K562 (cell line): Measurements from ENCODE around the gene SELENOF. TPM values are rescaled to one million over a fixed set of nuclear protein-coding genes. Genes with fewer than 3 reads are reported as not detected.

ENCODE experiments used
- ATAC-seq: fragments of 200-7000 bp; cut with Tn5 transposase; 3 replicates; pipeline ENCODE4 v1.9.1; 2020; ENCODE audit warnings: moderate library complexity
- BruUV-seq: library from RNA; stranded (reverse); fragments of 400-500 nt; replicated peaks from 2 replicates; lab custom pipeline; 2021; lab: Mats Ljungman, UMichigan
- CTCF ChIA-PET: fragments of 300-600 bp; formaldehyde crosslinking; extraction: SDS; loops from one replicate; lab custom pipeline; 2021; ENCODE audit warnings: low intra/inter-chr PET ratio; lab: Yijun Ruan, JAX
- POLR2A ChIA-PET: fragments of 300-600, 350-650 bp; sonication (Branson Sonifier 250); formaldehyde crosslinking; extraction: SDS; loops from one replicate; lab custom pipeline; 2021; ENCODE audit warnings: antibody characterized with exemption, inconsistent platforms; lab: Yijun Ruan, JAX
- DNase-seq, 4 experiments: peaks; one replicate each; pipeline versions ENCODE4 v3.0.0 to v3.0.0-alpha.2; 2011 to 2018; ENCODE audit warnings: low spot score in 3 of 4, mixed read lengths in 3 of 4; ENCODE audit errors: extremely low read depth in 1 of 4
- FAIRE-seq: peaks from 2 replicates; lab custom pipeline; 2011; peaks lifted over from hg19 to GRCh38; lab: Jason Lieb, UNC
- H2AFZ ChIP-seq: 2 replicates; pipeline ENCODE4 v1.6.0; 2011; ENCODE audit warnings: low read depth, low read length, control low read depth, inconsistent platforms
- H3K27ac ChIP-seq: fragments of 200-600 bp; 3 replicates; pipeline ENCODE4 v1.8.0; 2011; ENCODE audit warnings: low read depth, mild to moderate bottlenecking, control low read depth, inconsistent platforms, low read length, moderate library complexity, mixed read lengths; ENCODE audit errors: extremely low read depth
- H3K27me3 ChIP-seq, 2 experiments: fragments of 300-600 bp in 1 of 2; 2 replicates in 1 of 2; 3 replicates in 1 of 2; pipeline versions ENCODE4 v1.6.0 to v1.8.0; 2011; ENCODE audit warnings: inconsistent platforms in 2 of 2, low read length in 2 of 2, mild to moderate bottlenecking in 1 of 2, mixed read lengths in 1 of 2, moderate library complexity in 1 of 2; ENCODE audit not compliant: control insufficient read depth in 2 of 2, insufficient read depth in 2 of 2
- H3K36me3 ChIP-seq: fragments of 300-600 bp; 3 replicates; pipeline ENCODE4 v1.8.0; 2011; ENCODE audit warnings: mild to moderate bottlenecking, low read length, inconsistent platforms; ENCODE audit not compliant: control insufficient read depth, insufficient read depth
- H3K4me1 ChIP-seq, 2 experiments: fragments of 200-600 bp in 1 of 2; replicated peaks in 1 of 2; 2 replicates in 1 of 2; 3 replicates in 1 of 2; pipeline versions ENCODE4 v1.5.1 to v1.8.0; 2011; ENCODE audit warnings: inconsistent platforms in 2 of 2, low read length in 2 of 2, mild to moderate bottlenecking in 1 of 2, mixed read lengths in 1 of 2, moderate library complexity in 1 of 2; ENCODE audit not compliant: control insufficient read depth in 2 of 2, insufficient read depth in 2 of 2
- H3K4me2 ChIP-seq: 2 replicates; pipeline ENCODE4 v1.6.1; 2011; ENCODE audit warnings: low read length, control low read depth, inconsistent platforms, mixed read lengths; ENCODE audit not compliant: insufficient read depth
- H3K4me3 ChIP-seq: fragments of 200-600 bp; sonication (generic), shearing (Covaris generic); 2 replicates; pipeline ENCODE4 v1.5.1; 2016; ENCODE audit warnings: control low read depth, inconsistent platforms
- H3K79me2 ChIP-seq: fragments of 200-600 bp; 3 replicates; pipeline ENCODE4 v1.8.0; 2011; ENCODE audit warnings: low read length, inconsistent platforms; ENCODE audit not compliant: control insufficient read depth, insufficient read depth
- H3K9ac ChIP-seq, 2 experiments: 2 replicates each; pipeline versions ENCODE4 v1.6.0 to v1.6.1; 2011; ENCODE audit warnings: low read depth in 2 of 2, low read length in 2 of 2, control low read depth in 1 of 2, inconsistent platforms in 1 of 2, mild to moderate bottlenecking in 1 of 2, mixed read lengths in 1 of 2; ENCODE audit not compliant: insufficient read depth in 1 of 2
- H3K9me1 ChIP-seq: one replicate; pipeline ENCODE4 v1.6.0; 2011; ENCODE audit warnings: inconsistent platforms, mild to moderate bottlenecking, low read length, moderate library complexity; ENCODE audit not compliant: control insufficient read depth, insufficient read depth
- H3K9me3 ChIP-seq: replicated peaks from 2 replicates; pipeline ENCODE4 v1.5.1; 2011; ENCODE audit warnings: low read depth, low read length, inconsistent platforms; ENCODE audit not compliant: control insufficient read depth, insufficient read depth
- H4K20me1 ChIP-seq: replicated peaks from 2 replicates; pipeline ENCODE4 v1.6.1; 2011; ENCODE audit warnings: low read length, inconsistent platforms, mixed read lengths; ENCODE audit not compliant: control insufficient read depth, insufficient read depth
- HMBOX1 ChIP-seq: sonication (generic); IDR thresholded peaks from 2 replicates; pipeline ENCODE4 v1.6.1; 2016
- MITF ChIP-seq: IDR thresholded peaks from 2 replicates; pipeline ENCODE4 v1.6.1; 2014; ENCODE audit warnings: antibody characterized with exemption
- RFX7 ChIP-seq: fragments of 250-450 bp; sonication (Bioruptor Pico); IDR thresholded peaks from 2 replicates; pipeline ENCODE4 v1.5.1; 2021; ENCODE audit warnings: mild to moderate bottlenecking
- SPI1 ChIP-seq: IDR thresholded peaks from 2 replicates; pipeline ENCODE4 v1.6.1; 2011; ENCODE audit warnings: low read depth, low read length, control low read depth, borderline replicate concordance
- TARDBP ChIP-seq: fragments of 450-650 bp; IDR thresholded peaks from 2 replicates; pipeline ENCODE4 v1.6.1; 2016
- ZNF165 ChIP-seq: fragments of 250-450 bp; sonication (Bioruptor Pico); IDR thresholded peaks from 2 replicates; pipeline ENCODE4 v1.4.0; 2020; ENCODE audit warnings: borderline replicate concordance
- ZNF609 ChIP-seq: sonication (generic); formaldehyde crosslinking; IDR thresholded peaks from 2 replicates; pipeline ENCODE4 v1.8.1; 2023; ENCODE audit warnings: missing genetic modification reagents, mild to moderate bottlenecking, borderline replicate concordance
- WGBS: fragments of 100-300 bp; shearing (Covaris generic); methylation state at CpG from one replicate; pipeline ENCODE4 v1.1.6; 2016; ENCODE audit warnings: low coverage, mixed read lengths; ENCODE audit not compliant: insufficient coverage; ENCODE audit errors: missing lambda C conversion rate; 5-methylcytosine and 5-hydroxymethylcytosine counted together
- in situ Hi-C: fragments of 300-500 bp; cut with MboI; formaldehyde crosslinking; loops from 4 replicates; pipeline ENCODE4 v1.15.0; 2018; ENCODE audit warnings: inconsistent platforms, mixed read lengths
- intact Hi-C: fragments of 100-400 bp; cut with micrococcal nuclease; formaldehyde crosslinking; loops from 2 replicates; pipeline ENCODE4 v1.14.2; 2022
- polyA plus RNA-seq, 8 experiments: library from polyadenylated mRNA; depleted of rRNA in 4 of 8; stranded (reverse) in 5 of 8; unstranded in 3 of 8; fragments of >200 nt; fragmentation: Nextera tagmentation in 2 of 8; fragmentation: Illumina TruSeq in 1 of 8; extraction: Ambion mirVana in 2 of 8; extraction: Trizol in 1 of 8; gene quantifications; 2 replicates each; pipeline versions ENCODE4 v1.2.1 to v1.2.3, GENCODE V29; 2011 to 2014; ENCODE audit warnings: inconsistent platforms in 1 of 8, missing spikeins in 1 of 8
- total RNA-seq, 7 experiments: library from RNA; depleted of rRNA in 6 of 7; stranded (reverse); fragments of >200 nt in 6 of 7; fragmentation: Illumina TruSeq in 2 of 7; extraction: Trizol in 2 of 7; gene quantifications; 2 replicates each; pipeline versions ENCODE4 v1.2.1 to v1.2.3, GENCODE V29; 2011 to 2021; ENCODE audit warnings: low replicate concordance in 1 of 7

SELENOF gene
- total and polyA plus RNA-seq, 9 of the 15 experiments (the other 6 are each of a cell fraction or from before 2014, with no cell fraction given) = 115 to 394 (median 215) TPM

- peaks cover 4 to 9% of the 10 kb centered on the region in 2 experiments; a peak in 3 of 5 replicates for H3K27me3 ChIP-seq
- in situ Hi-C loops = no loop called here
- intact Hi-C loops = no loop called here
Observed at GRCh38 chr1:86822459-86822858, 91.5 kb downstream of the SELENOF start.

GRCh38 chr1:86821956-86822355 is 92.0 kb downstream of the SELENOF start:
- Histone ChIP-seq H3K9me3 (no peaks in the 10 kb centered on the region), H4K20me1 (no peaks in the 10 kb centered on the region), H3K79me2 (no peaks in the 10 kb centered on the region), H2AFZ (no peak overlapping the region), H3K27me3 (peaks cover 4 to 9% of the 10 kb centered on the region in 2 experiments; a peak in 3 of 5 replicates), H3K27ac (no peak overlapping the region), H3K9me1 (no peaks in the 10 kb centered on the region), H3K36me3 (no peaks in the 10 kb centered on the region), H3K4me3 (no peak overlapping the region), H3K4me1 (no peaks in the 10 kb centered on the region; a peak in 2 of 5 replicates), H3K4me2 (no peak overlapping the region), H3K9ac (no peak overlapping the region)
- intact Hi-C loops (no loop called here), in situ Hi-C loops (no loop called here)
- 0% methylated on average over 1 of the region's 1 CpG for WGBS
- no peak for FAIRE-seq
- CTCF ChIA-PET = no interaction called here
- no peak for DNase-seq
- no peak for ATAC-seq
- POLR2A ChIA-PET = no interaction called here
- no TSS peak for BruUV-seq
- no peak for TF ChIP-seq HMBOX1
- no peak for TF ChIP-seq ZNF165 (CRISPR knock-in tag)
- no peak for TF ChIP-seq ZNF609 (CRISPR knock-in tag)
- no peak for TF ChIP-seq TARDBP
- no peak for TF ChIP-seq RFX7

More at GRCh38 chr1:86822459-86822858, 91.5 kb downstream of the SELENOF start:
- H3K4me1 ChIP-seq = no peaks in the 10 kb centered on the region; a peak in 2 of 5 replicates
- DNase-seq (no peak), ATAC-seq (peak; percentile 28; the same call in 1 of the 3 replicates), FAIRE-seq (no peak)
- no peak overlapping the region for H2AFZ ChIP-seq
- no peaks in the 10 kb centered on the region for H3K9me3 ChIP-seq
- POLR2A ChIA-PET = no interaction called here
- no peaks in the 10 kb centered on the region for H4K20me1 ChIP-seq
- H3K9ac ChIP-seq = no peak overlapping the region
- no peaks in the 10 kb centered on the region for H3K36me3 ChIP-seq
- H3K9me1 ChIP-seq = no peaks in the 10 kb centered on the region
- H3K27ac ChIP-seq = no peak overlapping the region
- H3K4me3 ChIP-seq = no peak overlapping the region
- WGBS = 3% methylated on average over 4 of the region's 4 CpGs
- no peaks in the 10 kb centered on the region for H3K79me2 ChIP-seq
- no TSS peak for BruUV-seq
- CTCF ChIA-PET = no interaction called here
- TF ChIP-seq MITF = no peak
- TF ChIP-seq SPI1 = peak; percentile 76; the same call in 1 of the 2 replicates
- H3K4me2 ChIP-seq = no peak overlapping the region
